NT2/D1 (cell line): ENCODE measurements around the gene SS18.

ENCODE experiments used
- DNase-seq: peaks from one replicate; pipeline ENCODE4 v3.0.0-alpha.2; 2011; ENCODE audit warnings: low read depth, low spot score
- H3K27me3 ChIP-seq: 2 replicates; pipeline ENCODE4 v1.6.0; 2011; ENCODE audit warnings: mild to moderate bottlenecking; ENCODE audit not compliant: insufficient read length, insufficient read depth
- H3K36me3 ChIP-seq: 2 replicates; pipeline ENCODE4 v1.6.1; 2011; ENCODE audit warnings: mild to moderate bottlenecking, low read length, mixed read lengths; ENCODE audit not compliant: insufficient read depth, insufficient read length
- H3K4me1 ChIP-seq: 2 replicates; pipeline ENCODE4 v1.5.1; 2011; ENCODE audit not compliant: insufficient read depth, insufficient read length
- H3K4me3 ChIP-seq: 2 replicates; pipeline ENCODE4 v1.5.1; 2011; ENCODE audit warnings: low read depth; ENCODE audit not compliant: insufficient read length
- H3K9ac ChIP-seq: 2 replicates; pipeline ENCODE4 v1.6.0; 2011; ENCODE audit warnings: low read depth; ENCODE audit not compliant: insufficient read length
- H3K9me3 ChIP-seq: 2 replicates; pipeline ENCODE4 v1.5.1; 2011; ENCODE audit warnings: mild to moderate bottlenecking, low read length; ENCODE audit not compliant: insufficient read depth
- SUZ12 ChIP-seq: IDR thresholded peaks from 2 replicates; pipeline ENCODE4 v1.6.1; 2011; ENCODE audit not compliant: insufficient read length, insufficient read depth; ENCODE audit errors: extremely low read depth
- YY1 ChIP-seq: IDR thresholded peaks from 2 replicates; pipeline ENCODE4 v1.6.1; 2011; ENCODE audit not compliant: insufficient read length, insufficient read depth
- ZNF274 ChIP-seq: IDR thresholded peaks from 2 replicates; pipeline ENCODE4 v1.6.1; 2011; ENCODE audit warnings: mild to moderate bottlenecking, low read depth, low read length

SS18 gene

DNA sequence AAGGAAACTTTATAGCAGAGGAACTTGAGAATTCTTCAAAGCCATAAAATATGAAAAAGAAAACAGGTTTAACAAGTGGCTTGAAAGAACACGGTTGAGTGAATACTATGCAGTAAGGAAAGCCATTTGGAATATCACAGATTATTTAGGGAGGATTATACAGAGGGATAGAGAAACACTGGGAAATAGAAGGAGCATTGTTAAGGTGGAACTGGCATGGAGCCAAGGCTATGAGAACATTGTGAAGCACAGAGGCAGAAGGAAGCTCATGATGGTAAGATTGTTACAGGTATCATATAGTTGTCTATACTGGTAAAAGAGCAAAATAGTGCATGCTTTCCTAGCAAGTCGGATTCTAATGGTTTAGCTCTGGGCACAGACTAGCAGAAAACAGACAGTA is 87.1 kb downstream of the SS18 start:
- Histone ChIP-seq H3K4me1 (no peaks in the 10 kb centered on the region), H3K4me3 (no peak overlapping the region), H3K9me3 (no peaks in the 10 kb centered on the region), H3K36me3 (no peaks in the 10 kb centered on the region), H3K27me3 (no peaks in the 10 kb centered on the region), H3K9ac (no peak overlapping the region)
- no peak for DNase-seq
- TF ChIP-seq SUZ12 (no peak), ZNF274 (no peak), YY1 (no peak)

DNA sequence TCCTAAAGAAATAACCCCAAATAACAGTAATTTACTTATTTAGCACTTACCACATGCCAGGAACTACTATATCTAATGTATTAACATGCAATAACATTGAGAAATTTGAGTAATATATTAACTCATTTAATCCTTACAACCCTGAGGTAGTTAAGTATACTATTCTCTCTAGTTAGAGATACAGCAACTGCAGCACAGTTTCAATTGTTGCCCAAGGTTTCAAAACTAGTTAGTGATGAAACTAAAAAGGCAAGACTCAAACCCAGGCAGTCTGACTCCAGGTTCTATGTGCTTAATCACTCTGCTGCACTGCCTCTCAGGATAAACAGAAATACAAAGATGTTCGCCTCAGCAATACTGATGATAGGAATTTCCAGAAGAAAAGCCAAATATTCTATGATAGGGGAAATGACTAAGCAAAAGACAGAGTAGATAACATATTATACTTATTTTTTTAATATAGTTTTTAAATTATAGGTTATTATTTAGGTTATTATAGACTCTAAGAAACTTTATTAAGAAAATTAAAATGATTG is 88.0 kb downstream of the SS18 start:
- no peak overlapping the region for H3K4me3 ChIP-seq

DNA sequence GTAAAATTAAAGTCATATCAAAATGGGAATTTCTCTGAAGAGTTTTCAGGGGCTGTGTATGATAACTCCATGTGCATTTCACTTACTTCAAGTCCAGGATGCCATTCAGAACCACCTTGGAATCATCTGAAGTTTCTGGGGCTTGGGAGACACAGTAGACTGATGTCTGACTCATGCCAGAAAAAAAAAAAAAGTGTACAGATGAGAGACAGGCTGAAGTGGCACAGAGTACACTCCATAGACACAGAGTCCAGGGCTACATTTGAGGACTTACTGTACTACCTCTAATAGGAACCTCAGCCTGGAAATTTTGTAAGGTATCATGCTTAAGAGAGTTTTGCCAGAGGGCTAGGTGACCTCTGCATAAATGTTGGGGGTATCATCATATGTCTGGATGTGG is 92.0 kb downstream of the SS18 start:
- Histone ChIP-seq H3K36me3 (no peaks in the 10 kb centered on the region), H3K9ac (no peak overlapping the region), H3K4me1 (no peaks in the 10 kb centered on the region), H3K27me3 (no peaks in the 10 kb centered on the region), H3K9me3 (no peaks in the 10 kb centered on the region), H3K4me3 (no peak overlapping the region)
- DNase-seq = no peak
- TF ChIP-seq ZNF274 (no peak), YY1 (no peak), SUZ12 (no peak)

More for the DNA sequence above, 88.0 kb downstream of the SS18 start:
- Histone ChIP-seq H3K27me3 (no peaks in the 10 kb centered on the region), H3K4me1 (no peaks in the 10 kb centered on the region), H3K36me3 (no peaks in the 10 kb centered on the region), H3K9ac (no peak overlapping the region), H3K9me3 (no peaks in the 10 kb centered on the region)
- TF ChIP-seq ZNF274 (no peak), YY1 (no peak), SUZ12 (no peak)
- DNase-seq = no peak

DNA sequence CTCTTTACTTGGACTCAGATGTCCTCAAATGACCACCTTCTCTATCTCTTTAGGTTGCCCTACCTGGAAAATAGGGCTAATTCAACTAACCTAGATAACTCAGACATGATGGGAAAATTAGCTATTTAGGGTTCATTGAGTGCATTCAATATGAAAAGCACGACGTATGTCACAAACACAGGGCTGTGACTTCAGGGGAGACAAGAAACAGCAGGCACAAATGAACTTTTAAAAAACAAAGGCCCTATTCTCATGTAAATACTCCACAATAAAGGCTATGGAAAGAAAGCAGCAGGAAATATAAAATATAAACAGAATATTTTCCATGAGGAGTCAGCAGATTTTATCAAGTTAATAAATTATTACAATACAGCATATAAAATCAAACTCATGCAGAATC is 97.8 kb downstream of the SS18 start:
- DNase-seq = no peak
- Histone ChIP-seq H3K9me3 (no peaks in the 10 kb centered on the region), H3K4me1 (no peaks in the 10 kb centered on the region), H3K9ac (no peak overlapping the region), H3K4me3 (no peak overlapping the region), H3K27me3 (no peaks in the 10 kb centered on the region), H3K36me3 (no peaks in the 10 kb centered on the region)
- TF ChIP-seq ZNF274 (no peak), SUZ12 (no peak), YY1 (no peak)

DNA sequence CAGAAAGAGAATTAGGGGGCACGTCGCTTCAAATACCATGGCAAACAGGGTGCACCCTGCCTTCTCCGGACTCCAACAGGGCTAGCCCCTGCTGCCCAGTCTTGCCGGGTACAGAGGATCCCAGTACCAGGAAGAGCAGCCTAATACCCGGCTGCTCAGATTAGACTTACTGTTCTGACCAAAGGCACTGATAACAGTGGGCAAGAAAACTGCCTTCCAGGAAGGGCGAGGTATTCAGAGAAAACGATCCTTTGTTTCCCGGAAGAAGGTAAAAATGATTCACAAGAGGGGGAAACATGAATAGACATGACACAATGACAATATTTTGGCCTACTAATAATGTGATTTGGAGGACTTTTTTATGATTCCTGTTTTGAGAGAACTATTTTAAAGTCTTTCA is 99.9 kb downstream of the SS18 start:
- Histone ChIP-seq H3K4me3 (no peak overlapping the region), H3K27me3 (no peaks in the 10 kb centered on the region), H3K9ac (no peak overlapping the region), H3K4me1 (no peaks in the 10 kb centered on the region), H3K9me3 (no peaks in the 10 kb centered on the region), H3K36me3 (no peaks in the 10 kb centered on the region)
- TF ChIP-seq SUZ12 (no peak), ZNF274 (no peak), YY1 (no peak)
- no peak for DNase-seq

DNA sequence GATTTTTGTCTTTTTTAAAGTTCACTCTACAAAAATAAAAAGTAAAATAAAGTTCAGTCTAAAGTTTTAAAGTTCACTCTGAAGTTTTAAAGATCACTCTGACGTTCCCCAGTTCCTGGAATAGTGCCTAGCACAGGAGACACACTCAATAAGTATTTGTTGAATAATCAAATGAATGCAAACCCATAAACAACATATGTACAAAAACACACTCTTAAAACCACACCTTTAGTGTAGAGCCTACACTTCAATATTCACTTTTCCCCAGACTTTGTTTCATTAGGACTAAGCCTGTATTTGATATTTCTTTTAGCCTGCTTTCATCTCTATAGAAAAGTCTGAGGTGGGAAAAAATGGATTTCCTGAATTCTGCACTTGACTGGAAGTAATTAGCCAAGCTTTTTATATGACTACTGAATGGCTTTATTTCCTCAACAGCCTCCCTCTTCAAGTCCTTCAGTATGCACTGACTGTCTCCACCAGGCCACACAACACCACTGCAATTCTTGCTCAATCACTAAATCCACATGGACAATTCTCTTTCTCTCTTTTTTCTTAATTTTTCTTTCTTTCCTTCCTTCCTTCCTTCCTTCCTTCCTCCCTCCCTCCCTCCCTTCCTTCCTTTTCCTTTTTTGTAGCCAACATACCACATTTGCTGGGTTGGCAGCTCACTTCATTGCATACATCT is 104.6 kb downstream of the SS18 start:
- H3K4me1 ChIP-seq = no peaks in the 10 kb centered on the region
- no peak for DNase-seq
- TF ChIP-seq ZNF274 (no peak), SUZ12 (no peak), YY1 (no peak)
- H3K9ac ChIP-seq = no peak overlapping the region
- no peaks in the 10 kb centered on the region for H3K9me3 ChIP-seq
- H3K27me3 ChIP-seq = no peaks in the 10 kb centered on the region
- no peak overlapping the region for H3K4me3 ChIP-seq
- no peaks in the 10 kb centered on the region for H3K36me3 ChIP-seq

DNA sequence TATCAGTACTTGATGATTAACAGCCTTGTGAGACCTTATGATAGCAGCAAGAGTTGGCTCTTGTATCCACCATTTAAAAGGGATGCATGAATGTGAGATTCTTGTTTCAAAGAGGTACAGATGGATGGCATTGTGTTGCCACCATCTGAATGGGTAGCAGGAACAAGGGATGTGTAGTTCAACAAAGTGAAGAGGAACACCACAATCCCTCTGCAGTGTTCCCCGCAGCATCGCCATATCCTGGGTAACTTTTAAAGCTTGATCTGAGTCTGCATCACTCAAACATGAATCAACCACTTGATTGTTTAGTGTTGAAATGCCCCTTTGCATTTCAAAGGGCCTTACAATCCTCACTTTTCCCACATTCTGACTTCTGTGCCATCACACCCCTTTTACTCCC is 106.7 kb downstream of the SS18 start:
- Histone ChIP-seq H3K9me3 (no peaks in the 10 kb centered on the region), H3K4me1 (no peaks in the 10 kb centered on the region), H3K9ac (no peak overlapping the region), H3K27me3 (no peaks in the 10 kb centered on the region), H3K4me3 (no peak overlapping the region), H3K36me3 (no peaks in the 10 kb centered on the region)
- no peak for TF ChIP-seq ZNF274
- TF ChIP-seq SUZ12 = no peak
- no peak for TF ChIP-seq YY1
- DNase-seq = no peak
